Mesothelial cell of epicardium (in vitro differentiated cells): Measurements from ENCODE around the gene NHSL1. TPM values are rescaled to one million over a fixed set of nuclear protein-coding genes. Genes with fewer than 3 reads are reported as not detected.

Source experiments
- DNase-seq, 2 experiments: peaks; one replicate each; pipeline ENCODE4 v3.0.0; 2021; ENCODE audit warnings: low spot score in 2 of 2; ENCODE audit not compliant: unreplicated experiment in 2 of 2
- H3K27ac Mint-ChIP-seq: 2 replicates; pipeline ENCODE4 v1.8.0; 2021; ENCODE audit warnings: mixed read lengths
- H3K27me3 Mint-ChIP-seq: 2 replicates; pipeline ENCODE4 v1.8.0; 2021; ENCODE audit warnings: low read depth, mixed read lengths
- H3K36me3 Mint-ChIP-seq: 2 replicates; pipeline ENCODE4 v1.8.0; 2021; ENCODE audit warnings: mixed read lengths
- H3K4me1 Mint-ChIP-seq: 2 replicates; pipeline ENCODE4 v1.8.0; 2021; ENCODE audit warnings: mixed read lengths
- H3K4me3 Mint-ChIP-seq: 2 replicates; pipeline ENCODE4 v1.8.0; 2021; ENCODE audit warnings: mild to moderate bottlenecking, moderate library complexity, mixed read lengths
- H3K9me3 Mint-ChIP-seq: 2 replicates; pipeline ENCODE4 v1.8.0; 2021; ENCODE audit warnings: mixed read lengths
- total RNA-seq: library from RNA; stranded (reverse); gene quantifications from 3 replicates; pipeline ENCODE4 v1.2.1, GENCODE V29; 2021
- TF ChIP-seq, protein P1 (sequence below): fragments of 200-600 bp; sonication (generic); IDR thresholded peaks from one replicate; pipeline ENCODE4 v1.5.0; 2021; ENCODE audit warnings: antibody characterized with exemption; ENCODE audit not compliant: unreplicated experiment

Gene NHSL1
- total RNA-seq, 1 donor from 2014 or later = 68.0 TPM

DNA sequence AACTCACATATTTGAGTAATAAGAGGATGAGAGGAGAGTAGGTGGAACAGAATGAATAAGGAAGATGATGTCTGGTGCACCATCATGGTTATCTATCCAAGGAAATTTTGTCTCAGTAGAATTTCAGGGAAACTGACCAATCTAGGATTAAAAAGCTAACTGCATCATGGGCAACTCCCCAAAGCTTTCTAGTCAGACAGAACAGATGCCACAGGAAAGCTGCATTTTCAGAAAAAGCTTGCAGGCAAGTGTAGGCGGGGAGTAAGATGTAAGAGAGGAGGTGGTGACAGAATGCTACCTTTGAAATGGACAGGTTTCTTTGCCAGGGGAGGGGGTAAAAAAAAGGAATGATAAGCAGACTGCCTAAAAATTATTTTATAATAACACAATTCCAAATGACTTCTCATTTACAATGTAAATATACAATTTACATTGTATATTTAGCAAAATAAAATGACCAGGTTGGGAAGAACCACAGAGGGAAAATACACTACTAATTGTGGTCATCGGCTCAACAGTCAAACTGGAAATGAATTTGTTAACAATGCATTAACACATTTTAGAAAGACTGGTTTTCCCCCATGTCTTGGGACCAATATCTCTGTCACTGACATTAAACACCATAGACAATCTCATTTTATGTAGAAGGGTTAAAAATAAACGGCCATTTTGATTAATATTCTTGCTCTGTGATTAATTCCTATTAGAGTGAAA lies 15.1 kb downstream of the NHSL1 start:
- H3K4me3 Mint-ChIP-seq = no peak overlapping the region
- no peak for DNase-seq
- peaks cover 13% of the 10 kb centered on the region for H3K36me3 Mint-ChIP-seq
- TF ChIP-seq, protein P1, sequence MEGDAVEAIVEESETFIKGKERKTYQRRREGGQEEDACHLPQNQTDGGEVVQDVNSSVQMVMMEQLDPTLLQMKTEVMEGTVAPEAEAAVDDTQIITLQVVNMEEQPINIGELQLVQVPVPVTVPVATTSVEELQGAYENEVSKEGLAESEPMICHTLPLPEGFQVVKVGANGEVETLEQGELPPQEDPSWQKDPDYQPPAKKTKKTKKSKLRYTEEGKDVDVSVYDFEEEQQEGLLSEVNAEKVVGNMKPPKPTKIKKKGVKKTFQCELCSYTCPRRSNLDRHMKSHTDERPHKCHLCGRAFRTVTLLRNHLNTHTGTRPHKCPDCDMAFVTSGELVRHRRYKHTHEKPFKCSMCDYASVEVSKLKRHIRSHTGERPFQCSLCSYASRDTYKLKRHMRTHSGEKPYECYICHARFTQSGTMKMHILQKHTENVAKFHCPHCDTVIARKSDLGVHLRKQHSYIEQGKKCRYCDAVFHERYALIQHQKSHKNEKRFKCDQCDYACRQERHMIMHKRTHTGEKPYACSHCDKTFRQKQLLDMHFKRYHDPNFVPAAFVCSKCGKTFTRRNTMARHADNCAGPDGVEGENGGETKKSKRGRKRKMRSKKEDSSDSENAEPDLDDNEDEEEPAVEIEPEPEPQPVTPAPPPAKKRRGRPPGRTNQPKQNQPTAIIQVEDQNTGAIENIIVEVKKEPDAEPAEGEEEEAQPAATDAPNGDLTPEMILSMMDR = no peak
- H3K9me3 Mint-ChIP-seq = no peaks in the 10 kb centered on the region
- H3K27me3 Mint-ChIP-seq = no peaks in the 10 kb centered on the region
- peaks cover 69% of the 10 kb centered on the region for H3K4me1 Mint-ChIP-seq
- H3K27ac Mint-ChIP-seq = peak overlapping the region; percentile 95

DNA sequence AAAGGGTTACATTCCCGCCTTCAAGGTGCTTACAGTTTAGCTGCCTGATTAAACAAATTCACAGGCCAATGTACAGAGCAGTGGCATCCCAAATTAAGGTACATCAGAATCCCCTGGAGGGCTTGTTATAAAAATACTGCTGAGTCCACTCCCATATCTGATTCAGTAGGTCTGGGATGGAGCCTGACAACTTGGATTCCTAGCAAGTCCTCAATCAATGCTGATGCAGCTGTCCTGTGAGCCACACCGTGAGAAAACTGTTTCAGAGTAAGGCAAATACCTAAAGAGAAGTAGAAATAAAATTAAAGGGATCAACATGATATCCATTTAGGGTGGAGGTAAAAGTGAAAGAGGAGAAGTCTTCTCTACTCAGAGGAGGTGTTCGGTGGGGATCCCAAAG lies 16.5 kb downstream of the NHSL1 start:
- H3K4me1 Mint-ChIP-seq = peaks cover 81% of the 10 kb centered on the region
- peak overlapping the region; percentile 61 for H3K27ac Mint-ChIP-seq
- no peaks in the 10 kb centered on the region for H3K9me3 Mint-ChIP-seq
- no peaks in the 10 kb centered on the region for H3K27me3 Mint-ChIP-seq
- peaks cover 9% of the 10 kb centered on the region for H3K36me3 Mint-ChIP-seq
- H3K4me3 Mint-ChIP-seq = no peak overlapping the region
- TF ChIP-seq, protein P1 = no peak
- DNase-seq = no peak

DNA sequence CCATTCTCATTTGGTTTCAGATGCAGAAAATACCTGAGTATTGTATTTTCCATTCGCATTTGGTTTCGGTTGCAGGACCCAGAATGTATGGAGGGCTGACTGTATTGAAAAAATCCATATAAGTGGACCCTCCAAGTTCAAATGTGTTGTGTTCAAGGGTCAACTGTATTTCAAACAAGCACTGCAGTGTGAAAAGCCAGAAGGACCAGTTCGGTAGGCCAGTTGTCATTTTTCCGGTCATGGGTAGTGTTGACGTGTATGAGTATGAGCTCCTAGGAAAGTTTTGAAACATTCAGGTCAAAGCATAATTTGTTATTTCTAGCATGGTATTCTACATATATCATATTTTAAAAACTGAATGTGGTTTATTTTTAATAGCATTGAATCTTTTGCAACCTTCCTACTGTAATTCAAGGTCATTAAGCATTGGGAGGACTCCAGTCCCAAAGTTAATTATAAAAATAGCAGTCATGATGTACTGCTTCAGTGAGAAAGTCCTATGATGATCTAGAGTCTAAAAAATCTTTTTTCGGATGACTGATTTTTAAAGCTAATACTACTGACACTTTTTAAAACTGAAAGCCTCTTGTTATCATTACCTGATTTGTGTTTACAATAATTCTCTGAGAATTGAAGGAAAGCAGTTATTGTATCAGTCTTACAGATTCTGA lies 18.9 kb downstream of the NHSL1 start:
- peaks cover 63% of the 10 kb centered on the region for H3K4me1 Mint-ChIP-seq
- TF ChIP-seq, protein P1 = no peak
- H3K27me3 Mint-ChIP-seq = no peaks in the 10 kb centered on the region
- H3K27ac Mint-ChIP-seq = peak overlapping the region; percentile 81
- H3K9me3 Mint-ChIP-seq = peaks cover 4% of the 10 kb centered on the region
- DNase-seq = no peak
- peaks cover 16% of the 10 kb centered on the region for H3K36me3 Mint-ChIP-seq
- H3K4me3 Mint-ChIP-seq = no peak overlapping the region

DNA sequence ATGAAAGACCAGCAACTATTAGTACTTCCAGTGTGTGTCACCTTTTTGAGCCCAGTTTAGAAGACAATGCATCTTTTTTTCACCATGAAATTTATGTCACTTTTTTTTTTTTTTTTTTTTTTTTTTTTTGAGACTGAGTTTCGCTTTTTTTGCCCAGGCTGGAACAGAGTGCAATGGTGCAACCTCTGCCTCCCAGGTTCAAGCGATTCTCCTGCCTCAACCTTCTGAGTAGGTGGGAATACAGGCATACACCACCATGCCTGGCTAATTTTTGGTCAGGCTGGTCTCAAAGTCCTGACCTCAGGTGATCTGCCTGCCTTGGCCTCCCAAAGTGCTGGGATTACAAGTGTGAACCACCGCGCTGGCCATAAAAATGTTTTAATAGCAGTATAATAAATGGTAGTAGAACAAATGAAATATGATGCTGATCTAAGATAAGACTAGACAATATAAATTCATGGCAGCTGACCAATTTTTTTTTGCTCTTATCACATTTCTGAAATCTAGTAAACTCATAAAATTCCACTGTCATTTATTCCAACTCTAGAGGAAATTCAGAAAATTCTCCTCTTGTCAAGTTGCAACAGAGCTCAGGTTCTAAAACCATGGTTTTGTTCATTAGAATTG lies 21.3 kb downstream of the NHSL1 start:
- H3K9me3 Mint-ChIP-seq = peaks cover 4% of the 10 kb centered on the region
- H3K4me3 Mint-ChIP-seq = no peak overlapping the region
- DNase-seq = no peak
- peak overlapping the region; percentile 69 for H3K27ac Mint-ChIP-seq
- peaks cover 16% of the 10 kb centered on the region for H3K36me3 Mint-ChIP-seq
- no peaks in the 10 kb centered on the region for H3K27me3 Mint-ChIP-seq
- H3K4me1 Mint-ChIP-seq = peaks cover 41% of the 10 kb centered on the region
- TF ChIP-seq, protein P1 = no peak

DNA sequence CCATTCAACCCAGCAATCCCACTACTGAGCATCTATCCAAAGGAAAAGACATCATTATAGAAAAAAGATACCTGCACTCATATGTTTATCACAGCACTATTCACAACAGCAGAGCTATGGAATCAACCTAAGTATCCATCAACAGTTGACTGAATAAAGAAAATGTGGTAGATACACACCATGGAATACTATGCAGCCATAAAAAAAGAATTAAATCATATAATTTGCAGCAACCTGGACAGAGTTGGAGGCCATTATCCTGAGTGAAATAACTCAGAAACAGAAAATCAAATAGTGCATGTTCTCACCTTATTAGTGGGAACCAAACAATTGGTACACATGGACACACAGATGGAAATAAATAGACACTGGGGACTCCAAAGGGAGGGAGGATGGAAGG lies 23.2 kb downstream of the NHSL1 start:
- no peak for DNase-seq
- H3K27me3 Mint-ChIP-seq = no peaks in the 10 kb centered on the region
- H3K4me1 Mint-ChIP-seq = peaks cover 30% of the 10 kb centered on the region
- no peak overlapping the region for H3K4me3 Mint-ChIP-seq
- H3K9me3 Mint-ChIP-seq = peaks cover 4% of the 10 kb centered on the region
- no peak overlapping the region for H3K27ac Mint-ChIP-seq
- peaks cover 21% of the 10 kb centered on the region for H3K36me3 Mint-ChIP-seq
- TF ChIP-seq, protein P1 = no peak
